Central memory CD4-positive, alpha-beta T cell (primary cell): ENCODE data around the gene CADPS.

Experiments
- DNase-seq: peaks from one replicate; pipeline ENCODE4 v3.0.0; 2022

The CADPS gene

DNA sequence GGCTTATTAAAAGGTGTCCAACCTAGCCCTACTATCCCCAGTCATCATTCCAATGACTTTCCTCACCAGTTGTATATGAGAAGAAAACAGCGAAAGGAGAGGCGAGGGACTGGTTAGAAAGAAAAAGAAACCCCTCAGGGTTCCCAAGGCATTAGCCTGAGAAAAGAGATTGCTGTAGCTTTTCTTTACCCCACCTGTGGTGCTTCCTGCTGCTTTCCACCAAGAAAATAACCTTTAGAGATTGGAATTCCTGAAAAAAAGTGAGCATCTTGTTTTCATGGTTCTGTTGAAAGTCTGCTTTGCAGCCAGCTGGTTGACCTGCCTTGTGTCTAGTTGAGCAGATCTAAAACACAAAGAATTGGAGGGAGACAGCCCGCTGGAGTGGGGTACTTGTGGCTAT, 196.4 kb downstream of the CADPS start:
- no peak for DNase-seq

DNA sequence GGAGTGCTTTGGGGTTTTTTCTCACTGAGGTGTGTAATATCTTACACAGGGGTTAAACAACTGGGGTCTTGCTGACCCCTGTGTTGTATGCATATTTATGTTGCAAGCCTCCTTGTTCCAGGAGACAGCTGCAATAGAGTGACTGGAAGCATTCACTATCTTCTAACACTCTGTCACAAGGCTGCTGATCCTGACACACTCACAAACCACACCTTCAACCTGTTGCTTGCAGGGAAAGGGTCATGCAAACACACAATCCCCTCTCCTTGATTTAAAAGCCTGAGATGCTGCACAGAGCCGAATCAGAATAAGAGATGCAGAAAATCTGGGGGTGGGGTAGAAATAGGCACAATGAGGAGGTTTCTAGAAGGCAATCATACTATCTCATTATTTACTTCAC, 197.3 kb downstream of the CADPS start:
- DNase-seq: no peak

DNA sequence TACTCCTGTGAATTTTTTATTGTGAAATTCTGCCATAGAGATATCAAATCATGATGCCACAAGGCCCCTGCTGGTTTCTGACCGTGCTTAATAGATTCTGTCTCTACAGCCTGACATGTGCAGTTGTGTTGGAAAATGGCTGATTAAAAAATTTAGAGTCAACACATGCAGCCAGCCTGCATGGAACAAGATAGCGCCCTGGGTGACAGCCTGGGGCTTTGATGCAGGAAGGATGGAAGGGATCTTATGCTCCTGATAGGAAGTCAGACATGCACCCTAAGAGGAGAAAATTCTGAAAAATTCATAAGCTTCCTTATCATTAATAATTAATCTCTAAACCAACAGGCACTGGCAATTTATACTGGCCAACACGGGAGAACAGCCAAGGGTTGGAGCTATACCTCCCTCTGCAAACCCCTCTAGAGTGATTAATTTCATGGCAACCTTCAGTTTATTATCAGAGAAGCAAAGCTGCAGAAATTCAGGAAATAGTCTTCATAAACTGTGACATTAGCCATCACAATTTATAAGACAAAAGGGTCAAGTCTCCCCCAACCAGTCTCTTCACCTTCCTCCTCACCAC, 198.4 kb downstream of the CADPS start:
- no peak for DNase-seq

DNA sequence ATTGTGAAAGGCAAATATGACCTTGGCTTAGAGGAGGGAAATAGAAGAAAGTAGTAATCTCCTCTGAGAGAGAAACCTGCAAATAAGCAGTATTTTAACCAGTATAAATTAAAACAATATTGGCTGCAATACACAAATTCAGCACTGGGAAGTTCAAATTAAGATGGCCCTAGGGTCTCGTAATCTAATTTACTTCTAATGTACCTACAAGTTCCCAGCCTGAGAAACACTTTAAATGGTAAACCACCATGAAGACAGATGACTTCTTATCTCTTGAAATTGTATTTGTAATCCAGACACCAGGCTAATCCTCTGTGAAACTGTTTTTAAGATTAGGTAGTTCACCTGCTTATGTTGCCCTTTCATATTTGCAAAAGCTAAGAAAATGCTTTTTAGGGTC, 199.7 kb downstream of the CADPS start:
- DNase-seq: no peak

DNA sequence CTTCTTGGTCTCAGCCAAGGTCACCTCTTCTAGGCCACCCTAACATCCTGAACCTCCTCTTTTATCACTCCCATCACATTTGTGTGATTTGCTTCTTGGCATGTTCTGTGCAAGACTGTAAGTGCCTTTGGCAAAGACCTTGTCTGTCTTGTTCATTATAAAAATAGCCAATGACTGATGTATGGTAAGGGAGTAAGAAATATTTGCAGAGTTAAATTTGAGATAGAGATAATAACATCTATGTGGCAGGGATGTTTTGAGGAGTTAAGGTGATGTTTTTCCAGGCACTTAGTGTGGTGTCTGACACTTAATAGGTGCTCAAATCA, 202.3 kb downstream of the CADPS start:
- no peak for DNase-seq

DNA sequence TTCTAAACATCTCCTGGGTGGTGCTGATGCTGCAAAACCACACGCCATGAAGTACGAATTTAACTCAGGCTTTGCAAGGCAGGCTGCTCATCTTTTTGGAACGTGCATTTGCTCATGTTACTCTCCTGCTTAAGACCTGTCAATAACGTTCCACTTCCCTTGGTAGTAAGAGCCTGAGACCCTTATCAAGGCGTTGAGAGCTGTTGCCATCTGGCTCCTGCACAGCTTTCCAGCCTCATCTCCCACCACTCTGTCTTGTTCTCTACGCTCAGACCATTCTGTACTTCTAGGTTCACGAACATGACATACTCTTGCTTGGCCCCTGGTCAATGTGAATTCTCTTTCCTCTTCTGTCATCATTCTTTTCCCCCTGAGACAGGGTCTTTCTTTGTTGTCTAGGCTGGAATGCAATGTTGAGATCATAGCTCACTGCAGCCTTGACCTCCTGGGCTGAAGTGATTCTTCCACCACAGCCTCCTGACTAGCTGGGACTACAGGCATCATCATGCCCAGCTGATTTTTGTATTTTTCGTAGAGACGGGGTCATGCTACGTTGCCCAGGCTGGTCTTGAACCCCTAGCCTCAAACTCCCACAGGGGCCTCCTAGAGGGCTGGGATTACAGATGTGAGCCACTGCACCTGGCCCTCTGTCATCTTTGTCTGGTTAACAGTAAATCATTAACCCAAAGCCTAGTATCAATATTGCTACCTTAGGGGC, 202.8 kb downstream of the CADPS start:
- DNase-seq: no peak

DNA sequence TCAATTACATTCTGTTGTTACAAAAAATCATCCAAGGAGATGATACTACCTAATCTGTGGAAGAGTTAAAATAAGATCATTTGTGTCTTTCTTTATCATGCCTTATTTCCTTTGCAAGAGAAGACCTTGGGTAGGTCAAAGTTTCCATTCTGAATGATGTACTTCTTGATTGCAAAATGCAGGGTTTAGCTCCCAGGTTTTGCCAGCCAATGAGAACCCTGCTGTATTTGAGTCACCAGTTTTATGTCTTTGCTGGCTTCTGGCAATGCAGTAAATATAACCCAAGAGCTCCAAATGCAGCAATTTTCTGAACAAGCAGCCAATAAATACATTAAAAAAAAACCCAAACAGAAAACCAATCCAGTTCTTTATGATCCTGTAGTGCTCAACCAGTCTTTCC, 204.9 kb downstream of the CADPS start:
- DNase-seq: no peak

DNA sequence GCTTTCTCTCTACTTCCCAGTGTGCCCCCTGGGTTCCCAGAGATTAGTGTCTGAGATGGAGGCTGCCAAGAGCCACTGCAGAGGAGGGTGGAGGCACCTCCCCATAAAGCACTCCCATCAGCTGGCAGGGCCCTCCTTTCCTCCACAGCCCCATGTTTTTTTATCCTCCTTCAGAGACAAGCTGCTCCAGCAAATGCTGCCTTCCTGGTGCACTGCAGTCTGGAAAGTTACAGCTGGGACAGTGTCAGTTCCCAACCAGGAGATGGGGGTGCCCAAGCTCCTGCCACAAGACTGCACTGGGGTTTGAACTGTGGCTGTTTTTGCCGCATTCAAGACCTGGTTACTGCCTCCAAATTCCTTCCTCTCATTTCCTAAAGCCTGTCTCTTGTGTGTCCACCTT, 206.1 kb downstream of the CADPS start:
- no peak for DNase-seq

DNA sequence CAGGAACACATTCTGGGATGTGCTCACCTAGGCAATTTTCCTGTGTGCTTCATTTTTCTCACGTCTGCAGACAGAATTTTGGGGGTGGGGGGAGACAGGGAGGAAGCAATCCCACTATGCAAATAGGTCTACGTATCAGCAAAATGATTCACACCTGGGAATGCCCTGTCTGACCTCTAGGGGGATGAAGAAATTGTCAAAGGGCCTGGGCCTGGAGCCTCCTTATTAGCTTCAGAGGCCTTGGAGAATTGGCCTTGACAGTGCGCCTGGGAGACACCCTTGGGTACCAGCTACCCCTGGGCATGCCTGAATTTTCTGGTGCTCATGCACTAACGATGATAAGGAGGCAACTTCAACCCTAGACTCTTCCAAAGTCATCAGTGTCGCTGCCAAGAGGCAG, 207.5 kb downstream of the CADPS start:
- DNase-seq: no peak

DNA sequence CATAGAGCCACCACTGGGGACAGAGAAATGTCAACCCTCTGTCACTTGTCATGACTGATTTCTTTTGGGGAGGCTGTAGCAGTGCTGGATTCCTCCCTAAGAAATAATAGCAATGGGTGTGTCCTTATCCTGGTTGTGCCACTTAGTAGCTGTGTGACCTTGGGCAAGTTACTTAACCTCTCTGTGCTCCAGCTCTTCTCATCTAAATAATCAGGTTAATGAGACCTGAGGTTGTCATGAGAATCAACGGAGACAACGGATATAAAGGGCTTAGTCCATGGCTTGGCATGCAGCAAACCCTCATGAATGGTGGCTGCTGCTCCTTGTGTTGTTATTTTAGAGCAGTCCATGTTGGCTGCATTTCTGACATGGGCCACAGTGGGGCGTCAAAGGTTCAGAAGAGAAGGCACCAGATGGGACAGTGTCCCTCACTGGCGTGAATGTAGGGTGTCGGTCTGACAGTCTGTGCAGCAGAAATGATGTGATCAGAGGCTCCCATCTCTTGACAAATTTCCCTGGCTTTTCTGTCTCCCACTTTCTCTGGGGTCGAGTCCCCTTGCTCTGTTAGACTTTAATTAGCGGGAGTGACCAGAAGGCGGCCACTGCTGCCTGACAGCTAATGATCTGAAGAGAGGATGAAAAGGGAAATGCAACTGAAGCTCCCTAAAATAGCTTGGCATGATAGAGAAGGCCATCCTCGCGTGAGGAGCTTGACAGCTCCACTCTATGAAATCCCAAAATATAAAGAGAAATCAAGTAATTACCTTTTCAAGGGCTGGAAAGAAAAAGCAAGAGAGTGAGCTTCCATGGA, 209.4 kb downstream of the CADPS start:
- no peak for DNase-seq

DNA sequence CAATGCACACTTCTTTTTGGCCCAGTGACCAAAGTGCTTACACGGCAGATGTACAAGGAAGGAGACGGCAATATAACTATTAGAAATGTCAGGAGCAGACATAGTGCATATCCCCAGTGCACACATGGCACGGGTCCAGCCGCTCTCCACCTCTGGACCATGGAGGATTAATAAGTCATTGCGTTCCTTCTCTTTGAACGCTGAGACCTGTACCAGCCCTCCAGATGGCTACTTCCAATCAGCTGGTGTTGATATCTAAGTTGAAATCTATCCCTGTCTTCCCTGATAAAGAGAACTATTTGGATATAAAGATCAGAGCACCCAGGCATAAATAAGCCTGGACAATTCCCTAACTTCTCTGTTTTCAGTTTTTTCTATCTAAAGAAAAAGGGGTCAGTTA, 212.5 kb downstream of the CADPS start:
- no peak for DNase-seq

DNA sequence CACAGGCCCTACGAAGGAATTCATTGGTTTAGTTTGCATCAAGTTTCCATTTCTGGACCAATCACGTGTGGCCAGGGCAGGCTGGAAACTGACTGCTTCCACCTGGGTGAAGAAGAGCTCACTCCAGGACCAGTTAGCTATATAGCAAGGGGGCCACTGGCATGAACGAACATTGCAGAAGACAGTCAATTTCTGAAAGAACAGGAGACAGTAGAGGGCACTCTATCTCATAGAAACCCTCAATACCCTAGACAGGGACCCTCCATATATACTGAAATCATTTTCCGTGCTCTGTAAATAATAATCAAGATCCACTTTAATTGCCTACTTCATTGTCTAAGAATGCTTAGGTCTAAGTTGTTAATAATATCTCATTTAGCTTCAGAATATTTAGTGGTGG, 215.6 kb downstream of the CADPS start:
- no peak for DNase-seq

DNA sequence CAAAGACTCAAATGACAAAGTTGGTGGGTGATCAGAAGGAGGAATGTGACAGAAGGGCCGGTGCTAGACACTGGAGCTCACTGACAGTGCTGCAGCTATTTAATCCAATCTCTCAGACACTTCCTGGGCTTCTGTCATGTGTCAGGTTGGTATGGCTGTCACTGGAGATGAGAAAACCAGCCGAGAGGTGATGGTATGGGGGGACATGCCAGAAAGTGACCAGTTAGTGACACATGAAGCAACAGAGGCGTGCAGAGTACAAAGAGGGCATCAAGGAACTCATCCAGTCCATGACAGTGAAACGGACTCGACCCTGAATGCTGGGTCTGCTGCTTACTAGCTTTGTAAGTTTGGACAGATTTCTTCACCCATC, 219.5 kb downstream of the CADPS start:
- no peak for DNase-seq

DNA sequence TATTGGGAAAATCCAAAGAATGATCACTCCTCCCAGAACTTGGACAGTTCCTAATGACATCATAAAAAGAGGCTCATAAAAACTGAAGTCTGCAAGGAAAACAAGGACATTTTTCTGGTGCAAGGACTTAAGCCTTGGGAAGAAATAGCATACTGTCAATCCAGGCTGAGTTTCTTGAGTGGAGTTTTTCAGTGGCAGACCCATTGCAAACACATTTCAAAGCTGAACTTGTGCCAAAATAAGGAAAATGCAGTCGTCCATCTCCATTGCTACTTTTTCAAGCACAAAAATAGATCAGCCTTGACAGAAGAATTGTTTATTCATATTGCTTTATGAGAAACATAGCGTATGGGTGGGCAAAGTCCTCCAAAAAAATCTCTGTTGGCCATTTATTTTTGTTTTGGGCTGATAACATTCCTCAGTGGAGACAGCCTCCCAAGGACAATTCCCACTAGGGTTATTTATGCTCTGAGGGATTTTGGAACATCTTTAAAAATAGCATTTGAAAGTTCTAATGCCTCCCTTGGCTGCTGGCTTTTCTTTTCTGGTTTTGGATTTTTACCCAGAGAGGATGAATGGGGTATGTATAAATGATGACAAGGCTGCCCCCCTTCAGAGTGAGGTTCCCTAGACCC, 220.0 kb downstream of the CADPS start:
- no peak for DNase-seq

DNA sequence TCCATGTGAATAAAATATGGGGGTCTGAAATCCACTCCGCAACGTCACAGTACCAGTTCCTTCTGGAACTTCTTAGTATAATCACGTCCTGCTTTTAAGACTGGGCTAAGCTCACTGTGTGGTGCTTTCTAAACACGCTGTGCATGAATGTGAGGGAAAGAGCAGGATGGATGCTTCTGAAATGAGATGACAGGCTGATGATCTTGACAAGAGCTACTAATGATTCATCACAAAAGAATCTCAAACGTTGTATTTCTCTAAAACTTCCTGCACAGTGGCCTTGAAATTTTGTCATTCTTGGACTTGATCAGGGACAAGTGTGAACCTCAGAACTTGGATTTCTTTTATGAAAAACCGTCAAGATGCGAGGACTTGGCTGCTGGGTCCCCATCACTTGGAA, 221.4 kb downstream of the CADPS start:
- DNase-seq: no peak

DNA sequence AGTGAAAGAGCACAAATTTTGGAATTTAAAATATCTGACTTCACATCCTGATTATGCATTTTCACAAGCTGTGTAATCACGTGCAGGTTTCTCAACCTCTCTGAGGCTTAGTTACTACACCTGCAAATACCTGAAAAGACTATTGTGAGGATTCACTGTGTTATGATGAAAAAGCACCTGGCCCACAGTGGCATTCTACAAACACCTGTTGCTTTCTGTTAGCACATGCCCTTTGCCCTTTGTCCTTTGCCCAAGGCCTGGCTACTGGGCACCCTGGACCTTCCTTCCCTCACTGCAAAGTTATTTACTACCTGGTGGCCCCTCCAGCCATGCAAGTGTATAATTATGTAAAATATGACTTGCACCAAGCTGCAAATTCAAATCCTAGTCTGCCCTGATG, 227.5 kb downstream of the CADPS start:
- no peak for DNase-seq

DNA sequence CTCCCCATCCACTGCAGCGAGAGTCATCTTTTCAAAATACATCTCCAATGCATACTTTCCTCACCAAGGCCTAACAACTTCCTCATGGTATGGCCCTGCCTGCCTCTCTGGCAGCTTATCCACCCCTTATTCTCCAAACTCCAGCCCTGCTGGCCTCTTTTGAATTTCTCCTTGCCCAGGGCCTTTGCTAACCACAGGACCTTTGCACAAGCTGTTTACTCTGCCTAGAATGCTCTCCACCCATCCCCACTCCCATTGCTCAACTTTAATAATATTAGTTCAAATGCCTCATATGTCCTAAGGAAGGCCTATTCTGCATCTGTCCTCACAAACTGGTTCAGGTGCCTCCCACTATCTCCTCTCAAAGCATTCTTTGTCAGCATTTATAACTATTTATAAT, 230.7 kb downstream of the CADPS start:
- no peak for DNase-seq

DNA sequence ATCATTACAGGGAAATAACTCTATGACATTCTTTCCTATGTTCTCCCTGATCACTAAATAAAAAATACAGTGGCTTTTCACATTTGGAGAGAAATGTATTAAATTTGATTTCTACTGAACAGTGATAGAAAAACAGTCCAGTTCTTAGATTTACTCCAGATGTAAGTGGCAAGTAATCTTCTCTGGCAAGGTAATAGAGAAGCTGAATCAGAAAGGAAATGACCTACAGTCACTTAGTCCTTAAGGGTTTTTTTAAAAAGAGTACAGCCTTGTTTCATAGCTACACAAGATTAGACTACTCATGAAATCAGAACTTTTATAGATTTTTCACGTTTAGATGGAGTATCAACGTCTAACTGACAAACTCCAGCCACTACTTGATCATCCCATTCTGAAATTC, 236.9 kb downstream of the CADPS start:
- DNase-seq: no peak

DNA sequence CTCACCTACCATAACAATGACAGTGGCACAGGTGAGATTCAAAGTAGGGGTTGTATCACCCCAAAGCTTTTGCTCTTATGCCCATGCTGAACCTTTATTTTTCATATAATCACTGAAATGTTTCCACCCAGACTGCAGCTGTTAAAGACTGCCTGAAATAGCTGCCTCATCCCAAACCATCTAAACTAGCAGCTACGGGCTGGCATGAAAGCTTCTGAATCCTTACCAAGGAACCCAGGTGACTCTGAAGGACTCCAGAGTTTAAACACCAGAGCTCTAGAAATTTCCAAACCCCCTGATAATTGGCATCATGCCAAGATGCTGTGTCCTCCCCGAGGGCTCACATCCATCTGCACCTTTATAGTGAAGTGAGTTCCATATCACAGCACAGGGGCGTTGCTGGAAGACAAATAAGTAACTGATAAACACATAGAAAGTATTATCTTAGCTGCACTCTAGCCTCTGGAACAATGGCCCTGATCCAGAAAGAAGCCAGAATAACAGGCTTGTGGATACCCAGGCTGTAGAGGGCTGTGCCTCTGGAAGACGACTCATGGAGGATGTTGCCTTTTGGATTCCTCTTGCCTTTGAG, 238.9 kb downstream of the CADPS start:
- DNase-seq: no peak

DNA sequence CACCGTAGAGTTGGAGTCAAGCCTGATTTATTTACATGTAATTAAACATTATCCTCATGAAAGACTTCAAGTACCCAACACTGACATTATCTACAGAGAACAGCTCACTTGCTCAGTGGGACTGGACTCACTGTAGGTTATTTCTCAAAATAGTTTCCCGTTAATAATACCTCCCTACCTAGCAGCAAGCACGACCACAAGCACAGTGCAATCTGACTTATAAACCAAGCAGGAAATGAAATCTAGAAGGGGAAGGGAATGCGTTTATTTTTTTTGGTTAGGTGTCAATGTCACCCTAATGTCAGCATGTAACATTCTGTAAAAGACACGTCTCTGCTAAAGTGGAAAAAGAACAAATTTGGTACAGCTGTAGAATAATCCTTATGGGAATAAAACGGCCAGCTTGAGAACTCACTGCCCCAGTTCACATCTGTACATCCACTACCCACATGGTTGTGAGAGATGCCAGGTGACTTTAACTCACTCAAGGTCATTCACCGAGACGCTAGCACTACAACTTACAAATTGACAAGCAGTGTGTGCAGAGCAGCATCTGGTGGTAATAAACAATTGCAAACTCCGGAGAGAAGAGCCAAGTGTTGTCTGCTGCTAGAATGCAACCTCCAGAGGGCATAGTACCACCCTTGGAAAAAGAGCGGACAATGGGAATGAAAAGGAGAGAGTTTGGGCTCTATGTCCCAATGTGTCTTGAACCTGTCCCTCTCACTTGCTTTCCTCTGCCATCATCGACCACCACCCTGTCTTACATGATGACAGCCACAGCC, 242.5 kb downstream of the CADPS start:
- DNase-seq: no peak

DNA sequence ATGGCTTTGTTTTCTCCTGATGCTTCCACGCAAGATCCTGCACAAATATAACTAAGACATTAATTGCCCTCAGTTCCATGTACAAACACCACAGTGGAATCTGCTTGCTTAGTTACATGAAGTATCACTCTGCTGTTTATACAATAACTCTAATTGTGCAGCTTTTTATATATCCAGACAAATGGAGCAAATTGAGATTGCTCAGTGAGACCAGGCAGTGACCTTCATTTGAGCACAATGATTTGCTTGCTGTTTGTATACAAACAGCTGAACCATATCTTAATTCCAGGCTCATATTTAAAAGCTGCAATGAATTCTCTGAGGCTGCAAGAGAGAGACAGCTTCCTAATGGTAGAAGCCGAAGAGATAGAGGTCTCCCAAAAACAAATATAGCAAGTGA, 243.7 kb downstream of the CADPS start:
- DNase-seq: no peak

DNA sequence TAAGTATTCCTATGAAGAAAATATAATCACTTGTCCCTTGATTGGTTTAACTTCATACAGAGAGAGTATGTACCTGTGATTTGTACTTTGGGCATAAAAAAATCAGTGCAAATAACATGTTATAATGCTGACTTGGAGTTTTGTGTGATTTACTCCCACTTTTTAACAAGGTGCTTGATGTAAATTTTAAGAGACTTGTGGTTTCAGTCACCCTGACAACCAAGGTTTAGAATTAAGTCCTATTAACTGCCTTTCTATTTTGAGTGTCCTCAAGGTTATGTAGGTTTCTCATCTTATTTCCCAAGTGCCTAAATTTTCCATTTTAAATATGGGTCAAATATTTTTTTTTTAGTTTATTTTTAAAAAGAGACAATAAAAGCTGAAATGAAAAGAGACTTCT, 244.6 kb downstream of the CADPS start:
- DNase-seq: no peak

DNA sequence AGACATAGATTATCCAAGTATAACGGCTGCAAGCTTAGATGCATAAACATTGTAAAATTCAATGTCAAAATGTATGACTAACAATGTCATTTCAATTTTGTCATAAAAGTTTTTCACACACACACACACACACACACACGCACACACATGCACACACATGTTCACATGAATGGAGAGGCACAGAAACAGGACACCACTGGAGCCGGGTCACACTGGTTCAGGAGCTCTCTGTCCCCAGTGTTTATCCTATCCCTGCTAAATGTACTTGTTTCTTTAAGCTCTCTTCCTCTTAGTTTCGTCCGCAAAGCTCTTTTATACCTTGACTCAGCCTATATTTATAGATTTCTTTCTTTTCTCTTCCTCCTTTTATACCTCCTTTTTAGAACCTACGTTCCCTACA, 249.9 kb downstream of the CADPS start:
- DNase-seq: no peak
